Ascending aorta (tissue), 2 donors: Measurements from ENCODE around the gene ATP6V1A. TPM values are rescaled to one million over a fixed set of nuclear protein-coding genes. Genes with fewer than 3 reads are reported as not detected.

Experiments used
- DNase-seq, 2 donors: peaks; one replicate each; pipeline ENCODE4 v3.0.0-alpha.2; 2019; ENCODE audit warnings: low spot score in 2 of 2
- H3K27ac ChIP-seq, 2 donors: fragments of 200-600 bp; sonication (generic); one replicate each; pipeline ENCODE4 v1.5.1; 2016 to 2017; ENCODE audit warnings: mild to moderate bottlenecking in 1 of 2
- H3K27me3 ChIP-seq: fragments of 200-600 bp; sonication (generic); one replicate; pipeline ENCODE4 v1.5.1; 2017
- H3K36me3 ChIP-seq, 2 donors: fragments of 200-600 bp; sonication (generic); one replicate each; pipeline ENCODE4 v1.5.1; 2016
- H3K4me1 ChIP-seq, 2 donors: fragments of 200-600 bp; sonication (generic); one replicate each; pipeline ENCODE4 v1.5.1; 2016 to 2017; ENCODE audit warnings: mild to moderate bottlenecking in 1 of 2
- H3K4me3 ChIP-seq, 2 donors: fragments of 200-600 bp; sonication (generic); one replicate each; pipeline ENCODE4 v1.5.1; 2016 to 2017; ENCODE audit warnings: mild to moderate bottlenecking in 1 of 2
- H3K9me3 ChIP-seq, 2 donors: fragments of 200-600 bp; sonication (generic); one replicate each; pipeline ENCODE4 v1.5.1; 2016
- intact Hi-C: fragments of 100-400 bp; cut with DNase I; formaldehyde crosslinking; loops from one replicate; pipeline ENCODE4 v1.15.1; 2023
- total RNA-seq: library from RNA; depleted of rRNA; stranded (reverse); fragments of >200 nt; gene quantifications from one replicate; pipeline ENCODE4 v1.1.0, GENCODE V29; 2016
- TF ChIP-seq, protein P1 (sequence below), 3 experiments: fragments of 200-600 bp in 2 of 3; fragments of 450-650 bp in 1 of 3; sonication (generic) in 2 of 3; IDR thresholded peaks; one replicate each; pipeline ENCODE4 v1.5.1; 2016 to 2019; ENCODE audit warnings: antibody characterized with exemption in 3 of 3, mild to moderate bottlenecking in 1 of 3, moderate library complexity in 1 of 3

Gene ATP6V1A
- total RNA-seq, 1 donor from 2014 or later: 18.3 TPM

DNA sequence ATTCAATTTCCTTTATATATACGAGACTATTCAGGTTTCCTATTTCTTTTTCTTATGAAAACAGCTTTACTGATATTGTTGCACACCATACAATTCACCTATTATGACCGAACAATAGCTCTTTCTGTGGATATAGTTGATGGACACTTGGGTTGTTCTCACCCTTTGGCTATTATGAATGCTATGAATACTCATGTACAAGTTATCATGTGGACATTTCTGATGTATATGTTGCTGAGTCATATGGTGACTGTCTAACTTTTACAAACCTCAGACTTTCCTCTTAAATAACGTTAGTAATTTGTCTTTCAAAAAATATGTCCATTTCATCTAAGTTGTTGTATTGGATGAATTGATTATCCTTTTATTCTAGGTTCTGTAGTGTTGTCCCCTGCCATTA, 34.7 kb upstream of the ATP6V1A start:
- no peaks in the 10 kb centered on the region for H3K4me1 ChIP-seq
- H3K36me3 ChIP-seq: peaks cover 0 to 5% of the 10 kb centered on the region in 2 donors
- TF ChIP-seq, protein P1, sequence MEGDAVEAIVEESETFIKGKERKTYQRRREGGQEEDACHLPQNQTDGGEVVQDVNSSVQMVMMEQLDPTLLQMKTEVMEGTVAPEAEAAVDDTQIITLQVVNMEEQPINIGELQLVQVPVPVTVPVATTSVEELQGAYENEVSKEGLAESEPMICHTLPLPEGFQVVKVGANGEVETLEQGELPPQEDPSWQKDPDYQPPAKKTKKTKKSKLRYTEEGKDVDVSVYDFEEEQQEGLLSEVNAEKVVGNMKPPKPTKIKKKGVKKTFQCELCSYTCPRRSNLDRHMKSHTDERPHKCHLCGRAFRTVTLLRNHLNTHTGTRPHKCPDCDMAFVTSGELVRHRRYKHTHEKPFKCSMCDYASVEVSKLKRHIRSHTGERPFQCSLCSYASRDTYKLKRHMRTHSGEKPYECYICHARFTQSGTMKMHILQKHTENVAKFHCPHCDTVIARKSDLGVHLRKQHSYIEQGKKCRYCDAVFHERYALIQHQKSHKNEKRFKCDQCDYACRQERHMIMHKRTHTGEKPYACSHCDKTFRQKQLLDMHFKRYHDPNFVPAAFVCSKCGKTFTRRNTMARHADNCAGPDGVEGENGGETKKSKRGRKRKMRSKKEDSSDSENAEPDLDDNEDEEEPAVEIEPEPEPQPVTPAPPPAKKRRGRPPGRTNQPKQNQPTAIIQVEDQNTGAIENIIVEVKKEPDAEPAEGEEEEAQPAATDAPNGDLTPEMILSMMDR (IDR thresholded peaks at IDR 0.05): no peak
- no peaks in the 10 kb centered on the region for H3K27me3 ChIP-seq
- H3K27ac ChIP-seq: no peak overlapping the region
- no peak overlapping the region for H3K4me3 ChIP-seq
- intact Hi-C loops: no loop called here
- no peaks in the 10 kb centered on the region for H3K9me3 ChIP-seq
- no peak for DNase-seq

DNA sequence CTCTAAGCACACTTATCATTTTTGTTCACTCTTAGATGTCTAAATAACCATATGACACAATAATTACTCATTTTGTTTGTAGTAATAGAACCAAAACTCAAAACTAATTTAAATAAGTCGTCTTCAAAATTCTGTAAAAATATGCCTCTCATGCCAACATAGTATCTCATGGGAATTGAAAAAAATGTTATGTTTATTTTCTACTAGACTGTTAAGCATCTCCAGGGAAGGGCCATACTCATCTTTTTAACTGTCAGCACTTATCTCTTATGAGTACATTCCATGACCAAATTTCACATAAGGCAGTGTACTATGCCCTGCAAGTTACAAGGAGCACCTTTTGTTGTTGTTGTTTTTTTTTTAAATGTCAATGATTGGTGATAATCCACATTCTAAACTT, 32.1 kb upstream of the ATP6V1A start:
- DNase-seq: no peak
- H3K4me1 ChIP-seq: no peaks in the 10 kb centered on the region
- H3K36me3 ChIP-seq: peaks cover 0 to 14% of the 10 kb centered on the region in 2 donors
- TF ChIP-seq, protein P1 (IDR thresholded peaks at IDR 0.05): no peak
- intact Hi-C loops: no loop called here
- no peaks in the 10 kb centered on the region for H3K27me3 ChIP-seq
- no peaks in the 10 kb centered on the region for H3K9me3 ChIP-seq
- H3K27ac ChIP-seq: no peak overlapping the region
- no peak overlapping the region for H3K4me3 ChIP-seq

DNA sequence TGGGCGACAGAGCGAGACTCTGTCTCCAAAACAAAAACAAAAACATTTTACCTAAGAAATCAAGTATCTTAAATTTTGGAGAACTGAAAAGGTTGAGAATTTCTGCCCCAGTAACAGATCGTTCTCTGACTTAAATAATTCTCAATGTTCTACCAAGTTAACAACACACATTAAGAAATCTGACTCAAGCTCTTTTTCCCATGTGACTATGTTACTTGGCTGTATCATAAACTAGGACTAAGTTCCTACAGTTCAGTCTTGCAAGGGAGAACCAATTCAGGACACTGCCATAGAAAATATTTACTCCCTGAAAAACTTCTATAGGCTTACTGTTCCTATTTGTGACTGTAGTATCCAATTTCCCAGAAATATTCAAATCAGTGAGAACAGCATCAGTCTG, 29.5 kb upstream of the ATP6V1A start:
- no peak overlapping the region for H3K27ac ChIP-seq
- intact Hi-C loops: no loop called here
- peaks cover 10 to 34% of the 10 kb centered on the region in 2 donors for H3K36me3 ChIP-seq
- H3K9me3 ChIP-seq: no peaks in the 10 kb centered on the region
- H3K4me3 ChIP-seq: no peak overlapping the region
- DNase-seq: no peak
- peaks cover 0 to 4% of the 10 kb centered on the region in 2 donors for H3K4me1 ChIP-seq
- H3K27me3 ChIP-seq: no peaks in the 10 kb centered on the region
- TF ChIP-seq, protein P1 (IDR thresholded peaks at IDR 0.05): no peak

DNA sequence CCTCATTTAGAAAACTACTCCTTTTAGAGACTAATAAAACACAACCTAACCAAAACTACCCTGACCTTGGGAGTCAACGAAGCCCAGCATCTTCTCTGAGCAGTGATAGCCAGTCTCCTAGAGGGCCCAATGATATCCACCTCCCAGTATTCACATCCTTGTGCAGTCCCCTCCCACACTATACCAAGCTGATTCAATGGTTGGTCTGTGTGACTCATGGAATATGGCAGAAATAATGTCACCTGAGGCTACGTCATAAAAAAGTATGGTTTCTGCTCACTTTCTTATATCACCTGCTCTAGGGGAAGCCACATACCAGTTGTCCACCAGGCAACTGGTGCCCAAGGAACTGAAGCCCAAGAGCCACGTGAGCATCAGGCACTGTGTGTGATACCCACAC, 29.0 kb upstream of the ATP6V1A start:
- no peaks in the 10 kb centered on the region for H3K9me3 ChIP-seq
- intact Hi-C loops: no loop called here
- H3K27ac ChIP-seq: no peak overlapping the region
- no peak for DNase-seq
- no peak overlapping the region for H3K4me3 ChIP-seq
- TF ChIP-seq, protein P1 (IDR thresholded peaks at IDR 0.05): no peak
- H3K27me3 ChIP-seq: no peaks in the 10 kb centered on the region
- peaks cover 10 to 34% of the 10 kb centered on the region in 2 donors for H3K36me3 ChIP-seq
- peaks cover 0 to 4% of the 10 kb centered on the region in 2 donors for H3K4me1 ChIP-seq

DNA sequence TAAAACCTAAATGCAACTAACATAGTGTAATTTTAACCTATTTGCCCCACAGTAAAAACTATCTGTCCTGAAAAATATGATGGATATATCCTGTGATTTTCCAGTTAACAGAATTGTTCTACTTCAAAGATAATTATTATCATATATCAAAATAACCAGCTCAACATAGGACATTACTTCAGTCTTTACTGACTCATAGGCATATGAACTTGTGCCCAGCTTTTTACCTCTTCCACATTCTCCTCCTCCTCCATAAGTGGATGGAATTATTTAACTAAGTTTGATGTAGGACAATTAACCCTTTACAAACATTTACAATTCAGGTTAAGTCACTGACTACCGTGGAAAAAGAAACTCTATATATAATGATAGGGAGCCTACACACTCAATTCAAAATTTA, 27.5 kb upstream of the ATP6V1A start:
- no peak for DNase-seq
- TF ChIP-seq, protein P1 (IDR thresholded peaks at IDR 0.05): no peak
- intact Hi-C loops: no loop called here
- no peaks in the 10 kb centered on the region for H3K9me3 ChIP-seq
- H3K36me3 ChIP-seq: peaks cover 10 to 39% of the 10 kb centered on the region in 2 donors
- H3K4me1 ChIP-seq: peaks cover 0 to 4% of the 10 kb centered on the region in 2 donors
- no peak overlapping the region for H3K27ac ChIP-seq
- H3K27me3 ChIP-seq: no peaks in the 10 kb centered on the region
- no peak overlapping the region for H3K4me3 ChIP-seq

DNA sequence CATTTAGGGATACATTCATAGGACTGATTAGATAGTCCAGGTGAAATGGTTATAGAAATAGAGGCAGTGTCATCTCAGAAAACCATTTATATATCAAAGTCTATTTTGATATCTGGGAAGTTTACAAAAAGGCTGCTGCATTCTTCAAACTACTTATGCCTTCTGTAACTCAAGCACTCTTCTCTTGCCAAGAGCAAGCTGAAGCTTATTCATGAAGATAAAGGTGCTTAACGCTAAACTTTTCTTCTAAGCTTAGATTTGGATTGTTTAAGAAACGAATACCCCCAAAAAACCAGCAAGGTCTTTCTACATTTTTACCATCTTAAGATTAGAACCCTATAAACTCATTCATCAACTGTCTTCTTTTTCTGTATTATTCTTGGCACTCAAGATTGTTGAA, 27.1 kb upstream of the ATP6V1A start:
- DNase-seq: no peak
- Histone ChIP-seq H3K9me3 (no peaks in the 10 kb centered on the region), H3K27me3 (no peaks in the 10 kb centered on the region), H3K36me3 (peaks cover 10 to 39% of the 10 kb centered on the region in 2 donors), H3K4me3 (no peak overlapping the region), H3K27ac (no peak overlapping the region), H3K4me1 (peaks cover 0 to 4% of the 10 kb centered on the region in 2 donors)
- TF ChIP-seq, protein P1 (IDR thresholded peaks at IDR 0.05): no peak
- intact Hi-C loops: no loop called here
